HFF-Myc (cell line): ENCODE results near the gene HES5.

Experiments
- DNase-seq: peaks from one replicate; pipeline ENCODE4 v3.0.0-alpha.2; 2011; ENCODE audit warnings: low read depth; ENCODE audit errors: extremely low read depth
- H3K4me3 ChIP-seq: replicated peaks from 2 replicates; pipeline ENCODE4 v1.5.1; 2011; ENCODE audit warnings: low read depth, mild to moderate bottlenecking, control low read depth, low read length
- TF ChIP-seq, protein P1 (sequence below): IDR thresholded peaks from 2 replicates; pipeline ENCODE4 v1.5.1; 2012; ENCODE audit warnings: mild to moderate bottlenecking, low read depth, low read length, control low read depth; ENCODE audit errors: missing control alignments

HES5 gene

GRCh38 chr1:2548068-2548589, 18.1 kb upstream of the HES5 start:
- no peak overlapping the region for H3K4me3 ChIP-seq
- DNase-seq = no peak
- TF ChIP-seq, protein P1, sequence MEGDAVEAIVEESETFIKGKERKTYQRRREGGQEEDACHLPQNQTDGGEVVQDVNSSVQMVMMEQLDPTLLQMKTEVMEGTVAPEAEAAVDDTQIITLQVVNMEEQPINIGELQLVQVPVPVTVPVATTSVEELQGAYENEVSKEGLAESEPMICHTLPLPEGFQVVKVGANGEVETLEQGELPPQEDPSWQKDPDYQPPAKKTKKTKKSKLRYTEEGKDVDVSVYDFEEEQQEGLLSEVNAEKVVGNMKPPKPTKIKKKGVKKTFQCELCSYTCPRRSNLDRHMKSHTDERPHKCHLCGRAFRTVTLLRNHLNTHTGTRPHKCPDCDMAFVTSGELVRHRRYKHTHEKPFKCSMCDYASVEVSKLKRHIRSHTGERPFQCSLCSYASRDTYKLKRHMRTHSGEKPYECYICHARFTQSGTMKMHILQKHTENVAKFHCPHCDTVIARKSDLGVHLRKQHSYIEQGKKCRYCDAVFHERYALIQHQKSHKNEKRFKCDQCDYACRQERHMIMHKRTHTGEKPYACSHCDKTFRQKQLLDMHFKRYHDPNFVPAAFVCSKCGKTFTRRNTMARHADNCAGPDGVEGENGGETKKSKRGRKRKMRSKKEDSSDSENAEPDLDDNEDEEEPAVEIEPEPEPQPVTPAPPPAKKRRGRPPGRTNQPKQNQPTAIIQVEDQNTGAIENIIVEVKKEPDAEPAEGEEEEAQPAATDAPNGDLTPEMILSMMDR = peak; percentile 97

DNA sequence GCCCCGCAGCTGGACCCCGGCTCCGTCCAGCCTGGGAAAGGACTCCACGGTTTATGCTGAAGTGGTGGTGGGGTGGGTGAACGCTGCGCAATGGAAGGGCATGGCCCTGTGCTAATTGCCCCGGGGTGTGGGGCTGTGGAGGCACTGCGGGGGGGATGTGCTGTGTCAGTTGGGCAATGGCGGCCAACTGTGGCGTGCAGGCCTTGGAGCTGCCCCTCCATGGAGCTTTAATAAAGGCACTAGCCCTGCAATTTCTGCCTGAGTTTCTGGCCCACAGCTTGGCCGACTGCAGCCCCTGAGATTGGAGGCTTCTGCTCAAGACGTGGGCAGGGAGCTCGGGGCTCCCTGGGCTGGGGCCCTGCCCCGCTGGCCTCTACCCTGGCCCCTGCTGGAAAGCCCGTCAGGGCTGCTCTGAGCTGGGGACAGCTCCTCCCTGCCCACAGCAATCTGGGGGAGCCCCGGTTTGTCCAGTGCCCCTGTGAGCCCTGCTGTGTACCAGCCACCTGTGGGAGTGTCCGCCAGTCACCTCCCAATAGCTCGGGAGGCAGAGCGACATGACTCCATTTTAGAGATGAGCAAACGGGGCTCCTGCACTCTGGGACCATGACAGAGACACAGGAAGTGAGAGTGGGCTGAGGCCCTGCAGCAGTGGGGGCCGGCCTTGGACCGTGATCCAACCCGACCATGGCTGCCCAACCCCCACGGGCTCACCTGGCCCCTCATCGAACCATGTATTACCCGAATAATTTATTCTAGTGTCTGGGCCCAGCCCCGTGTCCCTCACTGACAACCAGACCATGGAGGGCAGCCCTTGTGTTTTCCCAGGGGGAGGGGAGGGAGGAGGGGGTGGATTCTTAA, 17.4 kb upstream of the HES5 start:
- no peak for DNase-seq
- TF ChIP-seq, protein P1 = no peak
- H3K4me3 ChIP-seq = peak overlapping the region; percentile 49

- DNase-seq = no peak
- H3K4me3 ChIP-seq = peak overlapping the region; percentile 49
- TF ChIP-seq, protein P1 = no peak
Observed at GRCh38 chr1:2546515-2547209, 16.6 kb upstream of the HES5 start.

DNA sequence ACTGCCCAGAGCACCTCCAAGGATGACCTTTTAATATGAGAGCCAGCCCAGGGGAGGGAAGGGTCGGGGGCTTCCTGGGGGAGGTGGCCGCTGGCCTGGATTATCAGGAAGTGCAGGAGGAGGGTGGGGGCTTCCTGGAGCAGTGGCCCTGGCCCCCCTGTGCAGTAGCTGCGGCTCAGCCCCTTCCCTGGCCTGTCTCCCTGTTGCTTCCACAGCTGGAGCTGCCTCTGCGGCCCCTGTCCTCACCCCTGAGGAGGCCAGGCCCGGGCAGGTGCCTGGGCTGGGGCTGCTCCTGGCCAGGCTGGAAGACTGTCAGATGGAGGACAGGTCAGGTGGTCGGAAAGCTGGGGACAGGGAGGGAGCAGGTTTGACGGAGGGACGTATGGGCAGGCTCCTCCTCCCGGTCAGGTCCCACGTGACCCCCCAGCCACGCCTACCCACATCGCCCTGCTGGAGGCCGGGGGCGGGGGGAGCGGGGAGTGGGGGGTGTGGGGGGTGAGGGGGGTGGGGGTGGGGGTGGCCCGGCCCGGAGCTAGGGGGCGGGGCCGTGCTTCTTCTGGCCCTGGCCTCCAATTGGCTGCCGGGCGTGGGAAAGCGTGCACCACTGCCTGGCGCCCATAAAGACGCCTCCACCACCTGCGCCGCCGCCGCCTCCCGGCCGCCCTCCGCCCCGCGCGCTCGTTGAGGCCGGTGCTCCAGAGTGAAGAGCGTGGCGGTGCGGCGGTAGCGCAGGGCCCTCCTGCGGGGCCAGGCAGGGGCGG, 15.9 kb upstream of the HES5 start:
- peak overlapping the region; percentile 49 for H3K4me3 ChIP-seq
- no peak for DNase-seq
- TF ChIP-seq, protein P1 = no peak

- DNase-seq = no peak
- H3K4me3 ChIP-seq = no peak overlapping the region
- TF ChIP-seq, protein P1 = no peak
Observed at GRCh38 chr1:2544875-2545640, 15.0 kb upstream of the HES5 start.
